GM21360 (cell line): ENCODE data around the gene HECTD2.
"Not testable (repeated sequence)": the region's sequence is repeated elsewhere in the genome, so short reads cannot be mapped to it uniquely, and the experiment has no call there.

Experiments
- ATAC-seq: cut with Tn5 transposase; IDR thresholded peaks from one replicate; pipeline ENCODE4 v1.9.1; 2021; ENCODE audit warnings: mild to moderate bottlenecking, moderate library complexity; ENCODE audit not compliant: unreplicated experiment

The HECTD2 gene

GRCh38 chr10:91536111-91536510 is 126.0 kb downstream of the HECTD2 start:
- ATAC-seq: no peak

DNA sequence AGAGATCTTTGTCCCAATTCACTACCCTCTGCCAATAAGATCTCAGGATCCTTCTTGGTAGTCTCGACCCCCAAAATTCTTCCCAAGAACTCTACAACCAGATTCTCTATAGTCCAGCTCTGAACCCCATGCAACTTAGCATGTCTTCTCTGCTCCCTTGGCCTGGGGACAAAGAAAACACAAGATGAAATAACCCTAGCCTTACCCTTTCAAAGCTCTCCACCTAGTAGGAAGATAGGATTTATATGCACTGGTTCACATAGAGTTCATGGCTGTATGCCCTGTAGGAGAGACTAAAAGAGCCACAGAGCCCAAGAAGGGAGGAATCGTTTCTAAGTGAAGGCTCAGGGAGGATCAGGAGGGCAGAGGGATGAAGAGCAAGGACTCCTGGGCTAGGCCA is 126.6 kb downstream of the HECTD2 start:
- no peak for ATAC-seq

- no peak for ATAC-seq
Measured at GRCh38 chr10:91537614-91538383, 127.7 kb downstream of the HECTD2 start.

DNA sequence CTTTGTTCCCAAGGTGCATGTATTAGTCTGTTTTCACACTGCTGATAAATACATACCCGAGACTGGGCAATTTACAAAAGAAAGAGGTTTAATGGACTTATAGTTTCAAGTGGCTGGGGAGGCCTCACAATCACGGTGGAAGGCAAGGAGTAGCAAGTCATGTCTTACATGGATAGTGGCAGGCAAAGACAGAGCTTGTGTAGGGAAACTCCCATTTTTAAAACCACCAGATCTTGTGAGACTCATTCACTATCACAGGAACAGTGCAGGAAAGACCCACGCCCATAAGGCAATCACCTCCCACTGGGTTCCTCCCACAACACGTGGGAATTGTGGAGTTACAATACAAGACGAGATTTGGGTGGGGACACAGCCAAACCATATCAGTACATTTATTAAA is 129.8 kb downstream of the HECTD2 start:
- ATAC-seq: no peak

GRCh38 chr10:91540733-91541132 is 130.6 kb downstream of the HECTD2 start:
- no peak for ATAC-seq

DNA sequence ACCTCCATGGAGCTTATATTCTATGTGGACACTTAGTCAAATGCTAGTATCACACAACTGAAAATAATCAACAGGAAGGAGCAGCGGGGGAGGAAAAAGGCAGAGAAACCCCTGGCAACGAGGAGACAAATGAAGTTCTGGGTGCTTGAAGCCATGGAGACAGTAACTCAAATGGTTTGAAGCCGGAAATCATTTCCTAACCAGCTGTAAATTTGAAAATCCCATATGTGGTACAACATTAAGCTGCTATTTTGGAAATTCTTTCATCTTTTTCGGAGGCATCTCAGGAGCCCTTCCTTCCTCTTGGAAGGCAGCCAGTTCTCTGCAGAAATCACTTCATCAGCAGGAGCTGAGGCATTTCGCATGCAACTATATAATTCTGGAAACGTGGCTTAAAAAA is 131.3 kb downstream of the HECTD2 start:
- ATAC-seq: no peak

DNA sequence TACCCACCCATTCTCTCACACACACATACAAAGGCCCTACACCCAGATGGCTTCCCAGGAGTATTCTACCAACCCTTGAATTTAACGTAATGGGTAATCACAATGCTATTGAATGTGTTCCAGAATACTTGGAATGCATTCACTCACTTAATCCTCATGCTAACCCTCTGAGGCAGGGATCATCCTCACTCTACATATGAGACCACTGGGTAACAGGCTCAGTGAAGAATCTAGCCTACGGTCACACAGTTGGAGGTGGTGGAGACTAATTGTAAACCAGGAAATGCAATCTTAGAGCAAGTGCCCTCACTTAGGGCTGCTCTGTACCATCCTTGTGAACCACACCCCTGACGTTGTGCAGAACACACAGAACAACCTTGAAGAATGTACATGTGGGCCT is 135.2 kb downstream of the HECTD2 start:
- ATAC-seq: no peak

- ATAC-seq: no peak
Measured at GRCh38 chr10:91545838-91546237, 135.7 kb downstream of the HECTD2 start.

GRCh38 chr10:91549262-91549661 is 139.1 kb downstream of the HECTD2 start:
- no peak for ATAC-seq

GRCh38 chr10:91550021-91550420 is 139.9 kb downstream of the HECTD2 start:
- ATAC-seq: no peak

GRCh38 chr10:91551856-91552255 is 141.7 kb downstream of the HECTD2 start:
- ATAC-seq: no peak

DNA sequence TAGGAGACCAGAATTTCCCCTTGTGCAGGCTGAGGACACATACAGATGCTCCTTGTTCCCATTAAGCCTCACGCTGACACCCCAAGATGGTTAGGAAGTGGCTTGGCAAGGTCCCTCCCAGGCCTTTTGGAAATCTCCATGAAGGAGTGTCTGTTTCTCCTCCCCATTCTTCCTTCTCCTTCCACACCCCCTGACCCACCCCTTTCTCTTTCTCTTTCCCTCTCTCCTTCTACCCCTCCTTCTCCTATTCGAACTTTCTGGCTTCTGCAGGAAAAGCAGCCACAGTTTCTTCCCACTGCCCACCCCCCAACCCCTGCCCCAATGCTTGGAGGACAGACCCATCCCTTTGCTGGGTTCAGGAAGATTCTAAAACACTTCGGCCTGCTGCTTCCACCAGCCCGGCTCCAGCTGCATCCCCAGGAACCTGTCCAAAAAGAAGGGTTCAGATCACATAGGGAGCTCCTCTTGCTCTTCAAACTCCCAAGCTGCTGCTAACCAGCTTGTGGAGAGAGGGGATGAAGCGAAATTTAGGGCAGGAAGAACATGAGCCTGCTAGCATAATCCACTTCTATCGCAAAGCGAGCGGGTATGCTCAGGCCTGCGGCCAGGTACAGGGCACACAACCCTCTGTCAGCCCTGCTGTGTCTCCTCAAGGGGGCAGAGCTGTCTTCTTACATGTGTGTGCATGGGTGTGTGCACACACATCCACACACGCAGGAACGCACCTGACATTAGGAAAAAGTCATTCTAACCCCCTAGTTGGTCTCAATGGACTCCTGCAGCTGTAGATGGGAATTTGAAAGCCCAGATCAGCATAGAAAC is 142.3 kb downstream of the HECTD2 start:
- no peak for ATAC-seq

GRCh38 chr10:91555455-91555854 is 145.3 kb downstream of the HECTD2 start:
- no peak for ATAC-seq

DNA sequence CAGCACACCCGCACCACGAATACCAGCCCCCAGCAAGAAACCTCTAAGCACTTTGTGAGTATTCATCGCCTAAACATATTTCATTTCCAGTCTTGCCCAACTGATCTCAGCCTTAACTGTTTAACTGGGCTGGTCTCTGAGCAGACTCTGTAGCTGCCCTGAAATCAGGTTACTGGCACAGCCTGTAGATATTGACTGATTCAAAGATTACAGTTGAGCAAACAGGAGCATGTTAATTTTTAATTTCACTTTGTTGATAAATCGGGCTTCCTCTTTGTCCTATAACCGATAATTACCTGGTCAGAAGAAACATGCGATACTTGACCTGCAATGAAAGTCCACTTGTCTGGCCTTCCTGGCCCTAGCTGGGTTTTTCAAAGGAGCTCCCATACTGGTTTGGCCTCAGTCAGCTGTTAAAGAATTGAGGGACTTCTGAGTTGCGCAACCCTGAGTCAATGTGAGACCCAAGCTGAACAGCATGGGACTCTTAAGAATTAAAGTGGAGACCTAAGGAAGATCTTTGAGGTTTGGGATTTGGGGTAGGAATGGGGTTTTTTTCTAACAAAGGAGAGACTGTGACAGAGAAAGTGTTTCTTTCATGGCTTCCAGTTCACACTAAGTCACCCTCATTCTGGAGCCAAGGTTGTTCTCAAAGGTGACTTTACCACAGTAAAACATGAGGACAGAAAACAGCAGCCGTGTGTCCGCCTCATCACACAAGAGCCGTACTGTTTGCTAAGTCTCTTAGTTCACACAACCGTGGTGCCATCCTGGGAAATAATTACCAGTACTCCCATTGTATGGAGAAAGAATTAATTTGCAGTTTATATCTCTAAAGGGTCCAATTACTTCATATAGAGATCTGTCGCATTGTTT is 146.8 kb downstream of the HECTD2 start:
- no peak for ATAC-seq

GRCh38 chr10:91557651-91558111 is 147.5 kb downstream of the HECTD2 start:
- ATAC-seq: no peak

GRCh38 chr10:91558473-91558872 is 148.3 kb downstream of the HECTD2 start:
- ATAC-seq: no peak

DNA sequence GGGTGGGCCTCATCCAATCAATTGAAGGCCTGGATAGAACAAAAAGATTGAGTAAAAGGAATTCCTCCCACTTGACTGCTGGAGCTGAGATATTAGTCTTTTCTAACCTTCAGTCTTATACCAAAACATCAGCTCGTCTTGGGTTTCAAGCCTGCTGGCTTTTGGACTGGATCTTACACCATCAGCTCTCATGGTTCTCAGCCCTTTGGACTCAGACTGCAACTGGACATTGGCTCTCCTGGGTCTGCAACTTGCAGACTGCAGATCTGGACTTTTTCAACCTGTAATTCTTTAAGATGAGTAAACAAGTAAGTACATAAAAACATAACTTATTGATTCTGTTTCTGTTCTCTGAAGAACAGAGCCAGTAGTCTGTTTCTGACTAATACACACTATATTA is 149.0 kb downstream of the HECTD2 start:
- no peak for ATAC-seq

GRCh38 chr10:91559750-91560149 is 149.6 kb downstream of the HECTD2 start:
- ATAC-seq: no peak

GRCh38 chr10:91560827-91561226 is 150.7 kb downstream of the HECTD2 start:
- not testable (repeated sequence) for ATAC-seq

DNA sequence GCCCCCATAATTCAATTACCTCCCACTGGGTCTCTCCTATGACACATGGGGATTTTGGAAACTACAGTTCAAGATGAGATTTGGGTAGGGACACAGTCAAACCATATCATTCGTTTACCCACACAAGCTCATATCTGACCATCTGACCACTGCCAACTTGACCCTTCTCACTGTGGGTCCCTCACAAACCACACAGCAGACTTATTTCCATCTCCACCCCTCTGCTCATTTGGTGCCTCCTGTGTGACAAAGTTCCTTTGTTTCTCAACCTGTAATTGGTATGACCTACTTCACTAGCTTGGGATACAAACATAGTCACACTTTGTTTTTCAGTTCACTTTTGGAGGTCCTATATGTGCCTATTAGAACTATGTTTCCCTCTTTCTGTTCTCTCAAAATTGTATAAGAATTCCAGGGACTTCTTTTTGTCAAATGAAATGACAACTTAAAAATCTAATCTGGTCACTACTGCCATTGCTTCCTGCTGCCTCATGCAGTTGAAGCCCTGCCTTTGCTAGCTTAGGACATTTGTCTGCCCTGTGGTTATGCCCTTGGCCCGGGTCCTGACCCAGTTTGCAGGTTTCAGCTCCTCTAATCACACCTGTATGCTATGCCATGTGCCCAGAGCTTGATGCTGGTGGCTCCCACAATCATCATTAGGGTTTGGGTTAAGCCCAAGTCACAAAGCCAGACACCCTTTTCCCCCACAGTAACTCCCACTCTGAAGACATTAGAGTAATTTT is 152.9 kb downstream of the HECTD2 start:
- no peak for ATAC-seq
